HepG2 (cell line): ENCODE data around the gene PRELID1.

Experiments used
- ATF1 ChIP-seq: IDR thresholded peaks from 2 replicates; pipeline ENCODE4 v1.6.1; 2016; ENCODE audit warnings: mild to moderate bottlenecking, control low read depth
- CBFB ChIP-seq: sonication (generic); formaldehyde crosslinking; IDR thresholded peaks from 2 replicates; pipeline ENCODE4 v1.4.0; 2020; ENCODE audit warnings: missing genetic modification reagents
- ESRRA ChIP-seq: sonication (generic); formaldehyde crosslinking; IDR thresholded peaks from 2 replicates; pipeline ENCODE4 v1.5.1; 2020; ENCODE audit warnings: mild to moderate bottlenecking, low read depth, missing genetic modification reagents
- KAT7 ChIP-seq: IDR thresholded peaks from 2 replicates; pipeline ENCODE4 v1.6.1; 2018; ENCODE audit warnings: borderline replicate concordance, missing compliant biosample characterization
- ZBTB7A ChIP-seq: sonication (generic); formaldehyde crosslinking; IDR thresholded peaks from 2 replicates; pipeline ENCODE4 v1.8.0; 2022; ENCODE audit warnings: mild to moderate bottlenecking, missing genetic modification reagents
- ZSCAN9 ChIP-seq: IDR thresholded peaks from 2 replicates; pipeline ENCODE4 v1.6.1; 2016; ENCODE audit warnings: borderline replicate concordance

- TF ChIP-seq ESRRA (CRISPR knock-in tag) (no peak), ZBTB7A (CRISPR knock-in tag) (no peak), ZSCAN9 (CRISPR knock-in tag) (no peak), CBFB (no peak), ATF1 (no peak), KAT7 (CRISPR knock-in tag) (no peak)
These were observed 26.3 kb downstream of the PRELID1 start for GRCh38 chr5:177329883-177330282.
